Raji (cell line): ENCODE data around the gene BMPR2.

Experiments
- POLR2A ChIP-seq: IDR thresholded peaks from 2 replicates; pipeline ENCODE4 v1.6.1; 2011; ENCODE audit warnings: low read depth, low read length, control low read depth; ENCODE audit not compliant: insufficient read depth

BMPR2 gene

GRCh38 chr2:202429164-202429980 lies 53.2 kb downstream of the BMPR2 start:
- no peak for TF ChIP-seq POLR2A

- TF ChIP-seq POLR2A = no peak
Measured at GRCh38 chr2:202432776-202433175, 56.6 kb downstream of the BMPR2 start.

DNA sequence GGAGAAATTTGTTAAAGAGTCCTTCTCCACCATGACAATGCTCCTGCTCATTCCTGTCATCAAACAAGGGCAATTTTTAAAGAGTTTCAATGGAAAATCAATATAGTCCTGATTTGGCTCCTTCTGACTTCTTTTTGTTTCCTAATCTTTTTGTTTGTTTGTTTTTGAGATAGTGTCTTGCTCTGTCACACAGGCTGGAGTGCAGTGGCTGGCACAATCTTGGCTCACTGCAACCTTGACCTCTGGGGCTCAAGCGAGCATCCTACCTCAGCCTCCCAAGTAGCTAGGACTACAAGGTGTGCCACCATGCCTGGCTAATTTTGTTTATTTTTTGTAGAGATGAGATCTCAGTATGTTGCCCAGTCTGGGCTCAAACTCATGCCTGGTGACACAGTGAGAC lies 58.3 kb downstream of the BMPR2 start:
- no peak for TF ChIP-seq POLR2A

DNA sequence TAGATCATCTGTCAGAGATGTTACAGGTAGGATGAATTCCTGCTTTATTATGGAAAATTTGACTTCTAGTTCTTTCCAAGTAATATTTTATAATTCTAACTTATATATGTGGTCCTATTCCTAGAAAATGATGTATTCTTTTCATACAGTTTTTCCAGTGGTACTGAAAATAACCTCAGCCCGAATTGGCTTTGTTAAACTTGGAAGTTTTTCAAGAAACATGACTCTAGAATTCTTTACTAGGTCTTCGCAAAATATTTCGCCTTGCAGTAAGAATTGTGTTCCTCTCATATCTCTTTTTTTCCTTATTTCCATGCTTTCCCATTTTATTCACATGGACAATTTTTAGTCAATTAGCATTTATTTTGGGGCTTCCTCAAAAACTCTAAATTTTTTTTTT lies 60.5 kb downstream of the BMPR2 start:
- no peak for TF ChIP-seq POLR2A

GRCh38 chr2:202442882-202443281 lies 66.8 kb downstream of the BMPR2 start:
- TF ChIP-seq POLR2A = no peak

DNA sequence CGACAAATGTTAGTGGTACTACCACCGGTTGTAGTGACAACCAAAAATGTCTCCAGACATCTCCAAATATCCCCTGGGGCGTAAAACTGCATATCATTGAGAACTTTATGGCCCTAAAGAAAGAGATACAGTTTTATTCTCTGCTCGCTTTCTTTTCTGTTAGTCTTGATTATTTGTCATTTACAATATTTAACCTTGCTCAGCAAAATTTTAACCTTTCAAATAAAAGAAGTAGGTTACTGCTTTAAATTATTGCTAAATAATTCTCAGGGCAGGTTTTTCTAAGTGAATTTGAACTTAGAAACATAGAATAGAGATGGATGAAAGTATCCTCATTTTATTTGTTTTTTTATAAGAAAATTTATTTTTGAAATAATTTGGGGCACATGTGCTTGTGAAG lies 67.9 kb downstream of the BMPR2 start:
- no peak for TF ChIP-seq POLR2A

DNA sequence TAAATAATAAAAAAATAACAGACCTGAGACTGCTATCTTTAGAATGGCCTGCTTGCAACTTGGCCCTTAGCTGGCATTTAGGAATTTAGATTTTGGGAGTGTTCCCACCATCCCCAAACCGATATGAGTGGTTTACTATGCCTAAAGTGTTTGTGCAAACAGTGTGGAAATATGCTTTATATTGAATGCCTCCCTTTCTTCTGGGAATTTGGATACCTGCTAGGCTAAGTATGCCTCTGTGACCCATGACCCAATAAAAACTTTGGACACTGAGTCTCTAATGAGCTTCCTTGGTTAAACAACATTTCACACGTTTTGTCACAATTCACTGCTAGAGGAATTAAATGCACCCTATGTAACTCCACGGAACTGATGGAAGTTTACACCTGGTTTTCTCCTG lies 73.2 kb downstream of the BMPR2 start:
- TF ChIP-seq POLR2A = no peak

- TF ChIP-seq POLR2A = no peak
Measured at GRCh38 chr2:202450785-202451184, 74.7 kb downstream of the BMPR2 start.

DNA sequence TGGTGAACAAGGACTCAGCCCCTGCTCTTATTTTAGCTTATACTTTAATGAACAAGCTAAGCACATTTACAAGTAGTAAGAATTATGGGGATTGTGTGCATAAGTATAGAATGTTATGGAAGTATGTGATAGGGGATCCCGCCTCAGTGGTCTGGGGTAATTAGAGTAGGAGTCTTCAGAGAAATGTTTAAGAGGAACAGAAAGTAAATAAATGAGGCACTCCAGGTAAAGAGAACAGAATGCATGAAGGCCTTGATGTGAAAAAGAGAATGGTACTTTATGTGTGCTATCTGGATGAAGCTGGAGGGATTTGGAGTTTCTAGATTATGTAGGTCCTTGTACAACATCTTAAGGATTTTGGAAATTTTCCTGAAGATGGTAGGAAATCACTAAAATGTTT lies 76.6 kb downstream of the BMPR2 start:
- TF ChIP-seq POLR2A = no peak

GRCh38 chr2:202454536-202454935 lies 78.4 kb downstream of the BMPR2 start:
- TF ChIP-seq POLR2A = no peak

DNA sequence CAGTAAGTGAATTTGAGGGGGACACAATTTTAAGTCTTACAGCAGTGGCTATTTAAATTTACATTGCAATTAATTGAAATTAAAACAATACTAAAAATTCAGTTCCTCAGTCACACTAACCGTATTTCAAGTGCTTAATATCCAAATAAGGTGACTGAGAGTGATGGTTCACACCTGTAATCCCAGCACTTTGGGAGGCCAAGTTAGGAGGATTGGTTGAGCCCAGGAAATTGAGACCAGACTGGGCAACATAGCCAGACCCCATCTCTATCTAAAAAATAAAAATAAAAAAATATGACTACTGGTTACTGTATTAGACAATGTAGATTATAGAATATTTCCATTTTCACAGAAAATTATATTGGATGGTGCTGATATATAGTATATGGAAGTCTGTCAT lies 79.0 kb downstream of the BMPR2 start:
- no peak for TF ChIP-seq POLR2A

GRCh38 chr2:202460119-202460518 lies 84.0 kb downstream of the BMPR2 start:
- no peak for TF ChIP-seq POLR2A

DNA sequence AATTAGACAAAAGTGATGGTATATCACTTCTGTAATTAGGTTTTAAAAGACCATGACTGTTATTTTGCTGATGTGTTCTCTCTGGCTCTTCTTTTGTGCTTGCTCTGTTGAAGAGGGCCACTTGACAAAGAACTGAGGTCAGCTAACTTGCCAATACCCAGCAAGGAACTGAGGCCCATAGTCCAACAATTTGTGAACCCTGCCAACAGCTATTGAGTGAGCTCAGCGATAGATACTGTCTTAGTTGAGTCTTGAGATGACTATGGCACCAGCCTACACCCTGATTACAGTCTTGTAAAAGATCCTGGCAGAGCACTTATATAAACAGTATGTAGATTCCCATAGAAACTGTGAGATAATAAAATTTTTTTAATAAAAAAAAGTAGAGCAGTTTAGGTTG lies 103.0 kb downstream of the BMPR2 start:
- TF ChIP-seq POLR2A = no peak

- no peak for TF ChIP-seq POLR2A
Measured at GRCh38 chr2:202479610-202480009, 103.5 kb downstream of the BMPR2 start.

GRCh38 chr2:202486351-202486750 lies 110.2 kb downstream of the BMPR2 start:
- no peak for TF ChIP-seq POLR2A

- no peak for TF ChIP-seq POLR2A
Measured at GRCh38 chr2:202488671-202489070, 112.5 kb downstream of the BMPR2 start.

DNA sequence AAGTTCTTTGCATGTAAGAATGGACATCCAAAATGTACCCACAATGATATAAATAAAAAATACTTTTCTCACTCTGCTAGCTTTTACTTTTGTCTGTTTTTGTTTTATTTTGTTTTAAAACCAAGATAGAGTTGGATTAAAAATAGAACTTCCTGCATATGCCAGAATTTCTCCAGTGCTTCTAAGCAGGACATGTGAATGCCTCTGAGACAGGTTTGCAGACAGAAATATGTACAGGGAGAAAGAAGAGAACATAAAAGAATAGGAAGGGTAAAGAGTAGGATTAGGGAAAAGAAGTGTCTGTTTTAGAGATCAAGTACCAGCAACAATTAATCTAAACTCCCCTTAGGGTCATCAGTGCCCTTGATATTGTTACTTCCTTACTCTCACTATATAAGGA lies 114.4 kb downstream of the BMPR2 start:
- no peak for TF ChIP-seq POLR2A

DNA sequence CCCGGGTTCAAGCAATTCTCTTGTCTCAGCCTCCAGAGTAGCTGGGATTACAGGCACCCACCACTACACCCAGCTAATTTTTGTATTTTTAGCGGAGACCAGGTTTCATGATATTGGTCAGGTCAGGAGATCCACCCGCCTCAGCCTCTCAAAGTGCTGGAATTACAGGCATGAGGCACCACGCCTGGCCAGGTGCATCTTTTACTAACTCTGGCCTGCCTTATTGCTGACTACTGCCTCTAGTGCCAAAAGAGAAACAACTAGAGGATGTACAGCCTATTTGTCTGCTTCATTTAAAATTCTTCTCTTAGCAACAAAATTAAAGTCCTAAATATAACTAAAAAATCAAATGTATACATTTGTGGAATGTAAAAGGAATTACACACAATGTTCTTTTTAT lies 115.4 kb downstream of the BMPR2 start:
- no peak for TF ChIP-seq POLR2A
